Suprapubic skin (tissue), 4 donors: Measurements from ENCODE around the gene STARD8.
A peak's percentile ranks its signal among the peaks of the same experiment; 100 is the strongest.

ENCODE experiments used
- EP300 ChIP-seq: sonication (generic); formaldehyde crosslinking; IDR thresholded peaks from one replicate; pipeline ENCODE4 v1.6.1; 2017; ENCODE audit warnings: antibody characterized with exemption
- POLR2A ChIP-seq, 2 donors: fragments of 450-650 bp; IDR thresholded peaks; one replicate each; pipeline ENCODE4 v1.6.1; 2017; ENCODE audit warnings: antibody characterized with exemption in 2 of 2, mild to moderate bottlenecking in 2 of 2, moderate library complexity in 2 of 2
- POLR2AphosphoS5 ChIP-seq, 3 donors: sonication (generic); formaldehyde crosslinking; IDR thresholded peaks; one replicate each; pipeline ENCODE4 v1.6.1; 2017; ENCODE audit warnings: antibody characterized with exemption in 3 of 3
- TF ChIP-seq, protein P1 (sequence below), 2 donors: fragments of 200-600 bp in 1 of 2; fragments of 450-650 bp in 1 of 2; sonication (generic) in 1 of 2; IDR thresholded peaks; one replicate each; pipeline ENCODE4 v1.5.1; 2016 to 2019; ENCODE audit warnings: antibody characterized with exemption in 2 of 2, mild to moderate bottlenecking in 1 of 2, moderate library complexity in 1 of 2

DNA sequence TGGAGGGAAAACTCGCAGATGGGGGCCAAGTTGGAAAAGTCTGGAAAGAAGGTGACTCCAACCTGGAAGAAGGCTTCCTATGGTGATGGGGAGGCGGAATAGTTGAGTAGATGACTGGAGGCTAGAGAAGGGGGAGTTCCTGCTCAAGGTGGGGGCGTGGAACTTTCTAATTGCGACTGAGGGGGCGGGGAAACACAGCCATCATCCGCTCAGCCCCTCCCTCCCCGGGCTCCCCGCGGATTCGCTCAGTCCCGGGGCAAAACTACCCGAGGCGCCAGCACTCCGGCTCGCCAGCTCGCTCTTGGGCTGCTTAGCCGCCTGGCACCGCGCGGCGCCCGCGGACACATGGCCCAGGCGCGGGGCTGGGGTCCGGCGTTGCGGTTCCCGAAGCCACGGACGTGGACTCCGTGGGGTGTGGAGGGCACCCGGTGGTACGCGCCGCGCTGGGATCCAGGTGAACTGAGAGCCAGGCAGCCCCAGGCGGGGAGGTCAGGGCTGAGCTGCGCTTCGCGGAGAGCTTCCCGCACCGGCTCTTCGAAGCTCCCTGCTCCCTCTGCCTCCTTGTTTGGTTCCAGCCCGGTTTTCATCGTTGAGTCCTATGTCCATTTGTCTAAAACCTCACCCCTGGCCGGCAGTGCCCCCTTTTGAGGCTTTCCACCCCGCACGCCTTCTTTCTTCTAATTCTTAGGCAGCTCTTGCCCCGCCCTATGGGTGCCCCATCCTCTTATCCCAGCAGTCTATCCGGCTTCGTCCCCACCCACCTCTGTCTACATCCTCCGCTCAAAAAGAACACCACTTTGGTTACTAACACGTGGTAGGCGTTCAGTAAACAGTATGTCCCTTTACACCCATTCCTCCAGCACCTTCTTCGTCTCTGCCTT lies 38.9 kb downstream of the STARD8 start:
- TF ChIP-seq, protein P1, sequence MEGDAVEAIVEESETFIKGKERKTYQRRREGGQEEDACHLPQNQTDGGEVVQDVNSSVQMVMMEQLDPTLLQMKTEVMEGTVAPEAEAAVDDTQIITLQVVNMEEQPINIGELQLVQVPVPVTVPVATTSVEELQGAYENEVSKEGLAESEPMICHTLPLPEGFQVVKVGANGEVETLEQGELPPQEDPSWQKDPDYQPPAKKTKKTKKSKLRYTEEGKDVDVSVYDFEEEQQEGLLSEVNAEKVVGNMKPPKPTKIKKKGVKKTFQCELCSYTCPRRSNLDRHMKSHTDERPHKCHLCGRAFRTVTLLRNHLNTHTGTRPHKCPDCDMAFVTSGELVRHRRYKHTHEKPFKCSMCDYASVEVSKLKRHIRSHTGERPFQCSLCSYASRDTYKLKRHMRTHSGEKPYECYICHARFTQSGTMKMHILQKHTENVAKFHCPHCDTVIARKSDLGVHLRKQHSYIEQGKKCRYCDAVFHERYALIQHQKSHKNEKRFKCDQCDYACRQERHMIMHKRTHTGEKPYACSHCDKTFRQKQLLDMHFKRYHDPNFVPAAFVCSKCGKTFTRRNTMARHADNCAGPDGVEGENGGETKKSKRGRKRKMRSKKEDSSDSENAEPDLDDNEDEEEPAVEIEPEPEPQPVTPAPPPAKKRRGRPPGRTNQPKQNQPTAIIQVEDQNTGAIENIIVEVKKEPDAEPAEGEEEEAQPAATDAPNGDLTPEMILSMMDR (IDR thresholded peaks at IDR 0.05), result no peak
- peak in 1 of 2 donors; percentile 15 for TF ChIP-seq POLR2A (IDR thresholded peaks at IDR 0.05)
- TF ChIP-seq POLR2AphosphoS5 (IDR thresholded peaks at IDR 0.05), result no peak
- TF ChIP-seq EP300, result no peak
